ENCODE results near the gene LDAH.

LDAH gene

DNA sequence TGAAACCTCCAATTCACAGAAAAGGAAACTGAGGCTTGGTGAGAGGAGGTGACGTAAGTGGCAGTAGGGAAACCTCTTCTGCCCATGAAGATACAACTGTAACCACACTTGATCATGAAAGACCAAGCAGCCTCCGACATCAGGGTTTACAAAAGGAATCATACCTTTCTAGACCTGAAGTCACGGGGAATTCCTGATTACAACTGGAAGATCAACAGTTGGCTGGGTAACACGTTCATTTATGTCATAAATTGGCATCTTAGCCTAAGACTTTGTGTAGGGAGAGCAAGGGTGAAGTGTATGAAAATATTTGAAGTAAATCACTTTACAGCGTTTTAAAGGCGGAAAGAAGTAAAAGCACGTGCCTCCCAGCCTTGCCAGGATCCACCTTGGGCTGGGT is 172.9 kb downstream of the LDAH start:
- no peak for DNase-seq

DNA sequence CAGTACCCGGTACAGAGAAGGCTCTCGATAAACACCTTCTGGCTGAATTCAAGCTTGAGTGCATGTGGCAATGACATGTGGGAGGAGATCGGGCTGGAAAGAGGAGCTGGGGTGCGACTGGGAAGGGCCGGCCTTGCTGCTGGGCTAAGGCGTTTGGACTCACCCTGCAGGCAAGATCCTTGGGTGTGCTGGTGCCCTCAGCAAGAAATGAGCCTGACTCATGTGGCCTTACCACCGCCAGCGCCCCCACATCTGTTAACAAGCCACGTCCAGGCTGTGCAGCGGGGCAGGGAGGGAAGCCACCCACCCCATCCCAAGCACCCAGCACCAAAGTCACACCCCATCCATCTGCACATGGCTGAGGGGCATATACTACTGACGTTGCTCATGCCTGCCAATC is 173.3 kb downstream of the LDAH start:
- DNase-seq = no peak

DNA sequence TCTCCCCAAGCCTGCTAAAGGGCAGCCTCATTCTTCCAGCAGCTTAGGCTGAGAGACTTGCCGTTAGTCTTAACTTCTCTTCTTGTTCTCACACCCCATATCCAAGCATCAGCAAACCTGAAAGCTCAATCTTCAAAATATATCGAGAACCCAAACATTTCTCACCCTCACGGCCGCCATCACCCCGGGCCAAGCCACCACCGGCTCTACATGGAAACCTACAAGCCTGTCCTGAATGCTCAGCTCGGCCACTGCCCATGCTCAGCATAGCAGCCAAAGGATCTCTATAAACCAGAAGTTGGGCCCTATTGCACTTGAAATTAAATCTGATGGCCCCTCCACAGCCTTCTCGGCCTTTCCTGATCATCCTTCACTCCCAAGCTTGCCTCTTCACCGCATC is 174.1 kb downstream of the LDAH start:
- no peak for DNase-seq

DNA sequence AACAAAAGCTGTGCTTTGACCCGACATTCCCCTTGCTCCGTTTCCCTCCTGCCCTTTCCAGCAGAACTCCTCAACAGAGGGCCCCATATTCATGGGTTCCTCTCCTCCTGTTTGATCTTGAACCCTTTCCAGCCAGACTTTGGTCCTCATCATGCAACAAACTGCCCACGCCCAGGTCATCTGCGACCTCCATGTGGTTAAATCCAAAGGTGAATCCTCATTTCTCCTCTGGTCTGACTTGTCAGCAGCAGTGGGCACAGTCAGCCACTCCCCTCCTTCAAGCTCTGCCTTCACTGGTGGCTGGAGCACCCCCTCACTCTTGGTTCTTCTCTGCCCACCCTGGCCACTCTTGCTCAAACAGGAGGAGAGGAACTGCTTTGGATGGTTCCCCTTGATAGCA is 174.7 kb downstream of the LDAH start:
- DNase-seq = no peak

DNA sequence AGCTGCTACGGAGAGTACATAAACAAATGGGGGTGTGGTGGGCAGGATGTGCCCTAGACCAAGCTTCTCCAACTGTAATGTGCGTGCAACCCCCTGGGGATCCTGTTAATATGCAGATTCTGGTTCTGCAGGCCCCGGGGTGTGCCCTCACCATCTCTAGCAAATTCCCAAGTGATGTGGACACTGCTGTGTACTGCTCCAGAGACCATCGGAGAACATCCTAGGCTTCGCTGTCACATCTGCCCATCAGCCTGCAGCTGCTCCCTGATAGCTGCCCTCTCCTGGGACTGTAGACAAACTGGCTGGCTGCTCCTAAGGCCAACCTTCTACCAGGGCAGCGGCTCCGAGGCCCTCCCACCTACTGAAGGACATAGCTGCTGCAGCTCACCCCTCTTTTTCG is 175.2 kb downstream of the LDAH start:
- no peak for DNase-seq

DNA sequence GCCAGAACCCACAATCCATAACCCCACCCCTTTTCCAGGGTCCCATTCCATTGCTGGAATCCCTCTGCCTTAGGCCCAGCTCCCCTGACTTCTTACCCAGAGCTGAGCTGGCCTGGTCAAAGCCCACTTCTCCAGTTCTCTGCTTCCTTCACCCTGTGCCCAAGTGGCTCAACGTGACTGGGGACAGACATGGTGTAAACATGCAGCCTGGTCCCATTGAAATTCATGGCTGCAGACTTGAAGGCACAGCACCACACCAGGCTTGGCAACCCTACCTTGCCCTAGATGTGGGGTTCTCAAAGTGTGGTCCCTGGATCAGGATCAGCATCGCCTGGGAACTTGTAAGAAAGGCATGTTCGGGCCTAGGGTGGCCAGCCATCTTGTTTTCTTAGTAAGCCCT is 175.7 kb downstream of the LDAH start:
- DNase-seq = no peak

DNA sequence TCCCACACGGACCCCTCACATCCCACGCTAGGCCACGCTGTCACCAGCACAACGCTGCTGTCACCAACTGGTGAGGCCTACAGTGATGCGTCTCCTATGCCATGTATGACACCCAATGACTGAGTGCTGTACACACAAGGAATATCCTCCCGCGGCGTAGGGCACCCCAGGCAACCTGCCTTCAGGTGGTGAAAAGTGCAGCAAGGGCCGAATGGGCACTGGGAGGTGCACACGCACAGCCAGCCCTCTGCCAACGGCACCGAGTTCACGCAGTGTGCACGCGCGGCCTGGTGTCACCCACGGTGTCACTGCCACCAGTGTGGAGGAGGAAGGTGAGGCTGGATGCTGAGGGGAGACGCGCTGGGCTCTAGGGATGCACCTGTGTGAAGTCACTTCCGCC is 176.5 kb downstream of the LDAH start:
- DNase-seq = no peak

DNA sequence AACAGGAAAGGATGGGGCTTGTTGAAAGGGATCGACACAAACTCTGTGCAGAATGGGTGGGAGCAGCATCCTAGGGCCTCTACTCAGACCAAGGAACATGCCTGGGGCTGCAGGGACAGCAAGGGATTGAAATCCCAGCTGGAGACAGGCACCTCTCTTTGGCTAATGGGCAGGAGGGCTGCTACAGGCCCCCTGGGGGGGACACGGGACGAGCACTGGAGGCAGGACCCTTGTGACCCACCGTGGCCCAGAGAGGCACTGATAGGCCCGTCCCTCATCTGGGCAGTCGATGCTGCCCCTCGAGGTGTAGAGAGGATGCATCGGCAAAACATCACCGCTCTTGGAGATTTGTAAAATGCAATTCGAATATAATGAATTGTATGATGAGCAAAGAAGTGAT is 177.1 kb downstream of the LDAH start:
- no peak for DNase-seq

DNA sequence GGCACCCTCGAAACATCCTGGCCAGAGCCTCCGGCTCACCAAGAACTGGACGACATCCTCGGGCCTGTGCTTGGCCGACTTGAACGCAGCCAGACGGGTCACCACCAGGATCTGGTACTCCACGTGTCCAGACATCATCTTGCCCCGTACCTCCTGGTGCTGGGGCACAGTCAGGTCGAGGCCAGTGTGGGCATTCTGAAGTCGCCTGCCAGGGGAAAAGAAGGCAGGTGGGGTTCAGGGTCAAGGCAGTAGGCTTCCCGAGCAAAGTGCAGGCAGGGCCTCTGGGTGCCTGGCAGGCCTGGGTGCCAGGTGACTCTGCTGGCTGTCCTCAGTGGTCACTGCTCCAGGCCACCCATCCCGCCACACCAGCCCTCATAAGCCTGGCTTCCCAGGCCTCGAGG is 177.6 kb downstream of the LDAH start:
- no peak for DNase-seq

DNA sequence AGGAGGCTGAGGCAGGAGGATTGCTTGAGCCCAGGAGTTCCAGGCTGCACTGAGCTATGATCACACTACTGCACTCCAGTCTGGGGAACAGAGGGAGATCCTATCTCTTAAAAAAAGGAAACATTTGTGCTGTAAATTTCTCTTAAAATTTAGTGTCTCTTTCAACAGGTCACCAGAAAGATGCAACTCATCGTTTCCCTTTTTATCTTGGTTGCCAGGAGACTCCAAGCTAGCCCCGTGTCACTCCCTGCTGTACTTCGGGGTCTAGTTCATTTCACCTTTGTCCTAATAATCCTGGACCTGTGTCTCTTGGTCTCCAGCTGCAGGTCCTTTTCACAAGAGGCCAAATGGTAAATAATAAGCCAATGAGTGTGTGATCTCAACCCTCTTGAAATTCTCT is 179.1 kb downstream of the LDAH start:
- DNase-seq = no peak

DNA sequence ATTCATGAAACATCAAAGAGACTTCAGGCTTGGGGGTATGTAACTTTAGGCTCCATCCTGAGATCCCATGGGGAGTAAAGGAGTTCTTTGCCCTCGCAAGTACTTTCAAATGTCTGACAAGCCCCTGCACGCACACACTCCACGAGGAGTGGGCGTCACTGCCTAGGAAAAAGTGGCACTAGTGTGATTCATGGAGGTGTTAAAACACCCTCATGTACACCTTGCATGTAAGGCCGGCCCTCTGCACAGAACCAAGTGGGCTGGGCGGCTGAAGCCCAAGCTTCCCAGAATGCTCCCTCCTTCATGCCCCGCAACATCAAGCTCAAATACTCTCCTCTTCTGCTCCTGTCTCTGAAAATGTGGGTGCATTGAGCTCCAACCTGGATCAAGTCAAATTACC is 179.8 kb downstream of the LDAH start:
- no peak for DNase-seq

DNA sequence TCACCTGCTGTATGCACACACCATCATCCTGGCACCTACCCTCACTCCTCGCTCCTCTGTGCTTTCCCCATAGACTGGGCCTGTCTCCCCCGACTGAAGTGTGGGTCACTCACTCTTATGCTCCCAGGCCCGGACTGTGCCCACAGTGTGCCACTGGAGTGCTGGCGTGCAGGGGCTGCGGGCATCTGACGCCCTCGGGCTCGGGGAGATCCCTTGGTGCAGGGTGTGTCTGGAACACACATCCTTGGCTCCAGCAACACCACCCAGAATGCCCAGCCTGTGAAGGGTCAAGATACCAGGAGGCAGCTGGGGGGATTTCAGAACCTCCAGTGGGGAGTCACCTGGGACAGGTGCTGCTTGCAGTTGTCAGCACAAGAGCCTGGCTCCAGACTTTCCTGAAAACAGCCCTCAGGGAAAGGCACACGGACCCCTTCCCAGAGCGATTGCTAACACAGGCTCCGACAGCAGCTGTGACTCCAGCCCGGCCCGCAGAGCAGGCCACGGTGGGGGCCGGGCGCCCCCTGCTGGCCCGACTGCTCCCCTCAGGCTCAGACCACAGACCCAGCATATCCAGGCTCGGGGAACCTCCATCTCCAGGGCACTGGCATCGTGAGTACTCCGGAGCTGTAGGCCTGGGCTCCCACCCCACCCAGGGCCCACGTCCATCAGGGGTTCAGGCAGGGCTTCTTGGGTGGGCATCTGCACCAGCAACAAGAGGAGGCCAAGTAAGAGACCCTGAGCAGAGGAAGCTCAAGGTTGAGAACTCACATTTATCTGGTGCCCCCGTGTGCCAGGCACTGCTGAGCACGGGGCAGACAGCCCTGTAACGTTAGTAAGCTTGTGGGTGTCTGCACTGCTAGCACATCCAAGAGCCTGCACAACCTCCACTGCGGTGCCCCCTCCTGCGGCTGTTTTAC is 180.6 kb downstream of the LDAH start:
- peak; percentile 71 to 77 for DNase-seq

DNA sequence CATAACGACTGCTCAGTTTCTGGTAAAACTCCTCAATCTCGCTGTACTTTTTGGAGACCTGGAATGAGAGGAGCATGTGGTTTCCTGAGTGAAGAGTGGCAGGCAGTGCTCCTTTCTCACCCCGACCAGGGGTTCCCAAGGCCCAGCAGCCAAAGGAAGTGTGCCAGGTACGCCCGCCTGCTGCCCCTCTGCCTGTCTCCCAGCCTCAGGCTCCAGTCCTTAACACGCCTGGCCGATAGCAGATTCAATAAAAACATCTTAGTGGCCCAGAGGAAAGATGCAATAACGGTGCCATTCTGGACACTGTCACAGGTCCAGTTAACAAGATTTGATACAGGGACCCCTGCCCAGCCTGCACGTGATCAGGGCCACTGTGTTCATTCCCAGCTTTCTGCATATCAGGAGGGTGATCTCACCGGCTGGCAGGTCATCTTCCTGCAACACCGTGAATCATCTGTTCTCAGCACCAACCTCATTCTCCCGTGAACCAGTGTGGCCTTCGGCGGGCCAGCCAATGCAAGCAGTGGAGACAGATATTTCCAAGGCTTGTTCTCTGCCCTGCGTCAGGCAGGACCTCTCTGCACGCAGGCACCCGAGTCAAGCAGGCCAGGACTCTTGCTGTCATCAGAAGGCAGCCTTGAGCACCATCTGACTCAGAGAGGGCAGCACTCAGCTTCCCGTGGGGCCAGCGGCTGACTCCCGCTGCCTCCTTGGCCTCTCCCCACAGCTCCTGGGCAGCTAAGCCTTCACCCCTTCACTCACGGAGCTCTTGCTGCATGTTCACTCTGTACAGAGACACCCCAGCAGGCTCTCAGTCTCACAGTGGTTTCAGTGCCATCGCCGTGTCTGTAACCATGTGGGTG is 181.5 kb downstream of the LDAH start:
- no peak for DNase-seq

DNA sequence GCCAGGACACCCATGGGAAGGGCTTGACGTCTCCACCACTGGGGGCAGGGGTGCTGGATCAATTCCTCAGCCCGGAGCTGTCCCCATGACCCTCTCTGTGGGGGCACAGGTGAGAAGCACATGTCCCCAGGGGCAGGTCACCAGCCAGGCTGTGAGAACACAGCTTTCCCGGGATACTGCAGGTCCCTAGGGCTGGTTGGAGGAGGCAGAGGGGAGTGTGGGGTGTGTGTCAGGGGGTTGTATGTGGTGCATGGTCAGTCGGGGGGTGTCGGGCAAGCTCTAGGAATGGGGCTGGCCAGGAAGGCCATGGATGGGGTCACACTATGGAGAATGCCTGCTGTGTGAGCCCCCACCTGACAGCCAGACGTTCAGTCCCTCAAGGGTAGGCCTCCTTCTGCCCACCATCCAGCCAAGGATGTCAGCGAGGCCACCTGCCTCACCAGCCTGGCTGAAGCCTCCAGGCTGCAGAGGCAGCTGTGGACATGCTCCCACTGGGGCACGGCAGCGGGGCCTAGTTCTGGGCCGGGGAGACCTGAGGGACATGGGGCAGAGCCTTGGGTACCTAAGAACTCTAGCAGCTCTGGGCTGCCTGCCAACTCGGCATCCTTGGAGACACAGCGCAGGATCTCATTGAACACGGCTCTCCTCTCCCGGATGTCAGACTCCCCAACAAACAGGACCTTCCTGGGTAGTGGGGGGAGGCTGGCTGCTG is 182.3 kb downstream of the LDAH start:
- no peak for DNase-seq

DNA sequence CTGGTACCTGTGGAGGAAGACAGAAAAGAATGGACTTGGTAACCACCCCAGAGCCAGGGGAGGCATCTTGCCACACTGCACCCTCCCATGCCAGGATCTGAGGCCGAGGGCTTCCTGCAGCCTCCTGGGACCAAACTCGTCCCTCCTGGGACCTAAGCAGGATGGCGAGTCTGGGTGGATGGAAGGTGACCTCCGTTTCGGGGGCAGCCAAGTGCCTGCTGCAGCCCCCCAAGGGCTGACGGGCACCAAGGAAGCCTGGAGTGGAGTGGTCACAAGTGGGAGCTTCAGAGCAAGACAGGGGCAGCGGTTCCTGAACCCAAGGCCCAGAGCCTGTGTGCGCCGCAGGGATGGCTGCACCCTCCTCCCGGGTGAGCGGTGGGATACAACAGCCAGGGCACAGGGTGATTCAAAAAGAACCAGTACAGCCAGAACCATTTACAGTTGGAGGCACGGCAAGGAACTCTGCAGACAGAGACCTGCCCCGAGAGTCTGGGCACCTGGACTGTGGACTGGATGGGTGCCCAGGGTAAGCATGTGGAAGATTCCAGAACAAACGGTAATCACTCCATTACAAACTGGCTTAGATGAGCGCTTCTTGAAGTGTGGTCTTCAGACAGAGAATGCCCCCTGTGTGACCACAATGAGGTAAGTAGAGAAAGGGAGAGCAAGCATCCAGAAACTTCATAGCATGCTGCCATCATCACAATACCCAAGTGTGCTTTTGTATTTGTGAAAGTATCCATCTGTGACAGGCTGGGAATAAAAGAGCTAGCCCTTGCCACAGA is 184.1 kb downstream of the LDAH start:
- DNase-seq = no peak

DNA sequence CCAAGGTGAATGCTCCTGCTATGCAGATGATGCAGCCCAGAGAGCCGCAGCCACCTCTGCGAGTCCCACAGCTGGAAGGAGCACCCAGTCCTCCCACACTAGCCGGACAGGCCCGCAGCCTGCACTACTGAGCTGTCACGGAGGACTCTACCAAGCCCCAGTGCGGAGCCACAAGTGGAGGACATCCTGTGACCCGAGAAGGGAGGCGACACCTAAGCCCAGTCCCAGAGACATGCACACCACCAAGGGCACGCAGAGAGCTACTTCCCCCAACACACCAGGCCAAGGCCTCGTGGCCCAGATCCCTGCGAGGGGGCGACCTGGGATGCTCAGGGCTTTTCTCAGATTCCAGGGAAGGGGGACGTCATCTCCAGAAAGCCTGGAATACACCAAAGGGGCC is 184.9 kb downstream of the LDAH start:
- no peak for DNase-seq

DNA sequence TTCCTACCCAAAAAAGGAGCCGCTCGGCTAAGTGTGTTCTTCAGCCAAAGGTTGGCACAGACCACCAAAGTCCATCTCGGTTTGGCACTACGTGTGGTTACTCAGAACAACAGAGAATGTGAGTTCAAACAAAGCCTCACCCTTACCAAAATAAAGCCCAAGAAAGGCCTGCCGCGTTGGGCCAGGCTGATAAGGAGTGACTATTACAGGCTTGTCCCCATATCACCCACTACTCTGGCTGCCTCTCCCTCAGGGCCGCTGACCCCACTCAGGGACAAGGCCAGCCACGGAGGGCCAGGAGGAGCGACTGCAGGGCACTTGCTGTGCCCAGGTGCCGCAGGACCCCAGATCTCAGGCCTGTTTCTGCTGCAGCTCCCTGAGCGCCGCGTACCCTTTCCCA is 185.8 kb downstream of the LDAH start:
- no peak for DNase-seq

DNA sequence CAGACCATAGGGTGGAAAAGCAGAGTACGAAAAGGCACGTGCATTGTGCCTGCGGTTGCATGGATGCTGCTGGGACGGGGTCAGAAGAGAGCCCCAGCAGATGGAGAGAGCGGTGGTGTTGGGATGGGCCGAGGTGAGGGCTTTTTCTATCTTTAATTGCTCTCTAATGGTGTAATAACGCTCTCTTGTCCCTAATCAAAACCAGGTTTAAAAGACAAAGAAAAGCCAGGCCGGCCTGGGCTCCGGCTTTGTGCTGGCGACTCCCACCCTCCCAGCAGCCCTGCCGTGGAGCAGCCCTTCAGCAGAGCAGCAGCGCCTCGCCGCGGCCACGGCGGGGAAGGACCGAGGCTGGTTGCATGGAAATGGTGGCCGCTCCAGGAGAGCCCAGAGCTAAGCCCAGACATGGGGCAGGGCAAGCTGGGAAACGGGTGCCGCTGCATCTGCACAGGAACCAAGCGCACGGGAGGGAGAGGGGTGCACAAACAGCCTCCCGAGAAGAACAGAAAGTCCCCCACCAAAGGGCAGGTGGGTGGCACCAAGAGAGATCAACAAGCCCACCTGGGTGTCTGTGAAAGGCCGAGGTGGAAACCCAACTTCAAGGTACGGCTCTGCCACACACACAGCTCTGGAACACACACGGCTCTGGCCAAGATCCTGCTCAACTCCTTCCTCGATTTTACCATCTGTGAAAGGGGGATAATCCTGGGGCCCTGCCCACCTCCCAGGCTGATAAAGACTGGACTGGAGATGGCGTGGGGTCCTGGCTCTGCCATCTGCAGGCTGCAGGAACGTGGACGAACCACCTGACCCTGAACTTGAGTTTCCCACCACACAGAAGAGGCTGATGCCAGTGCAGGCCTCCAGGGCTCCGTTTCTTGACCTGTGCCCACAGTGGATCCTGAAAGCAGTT is 187.0 kb downstream of the LDAH start:
- peak; percentile 44 to 61 for DNase-seq

DNA sequence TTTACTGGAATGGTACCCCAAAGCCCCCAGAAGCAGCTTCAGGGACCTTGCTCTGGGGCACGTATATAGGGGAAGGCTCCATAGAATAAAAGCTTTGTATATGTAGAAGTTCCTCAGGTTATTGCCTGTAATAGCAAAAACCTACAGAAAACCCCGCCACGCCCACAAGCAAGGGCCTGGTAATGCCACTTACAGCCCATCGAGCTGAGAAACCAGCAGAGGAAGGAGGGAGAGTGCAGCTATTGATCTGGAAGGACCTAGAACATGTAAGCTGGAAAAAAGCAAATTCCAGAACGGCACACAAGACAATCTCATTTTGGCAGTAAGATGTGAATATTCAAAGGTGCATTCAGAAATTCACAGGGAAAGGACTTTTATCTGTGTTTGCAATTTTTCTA is 187.8 kb downstream of the LDAH start:
- no peak for DNase-seq

DNA sequence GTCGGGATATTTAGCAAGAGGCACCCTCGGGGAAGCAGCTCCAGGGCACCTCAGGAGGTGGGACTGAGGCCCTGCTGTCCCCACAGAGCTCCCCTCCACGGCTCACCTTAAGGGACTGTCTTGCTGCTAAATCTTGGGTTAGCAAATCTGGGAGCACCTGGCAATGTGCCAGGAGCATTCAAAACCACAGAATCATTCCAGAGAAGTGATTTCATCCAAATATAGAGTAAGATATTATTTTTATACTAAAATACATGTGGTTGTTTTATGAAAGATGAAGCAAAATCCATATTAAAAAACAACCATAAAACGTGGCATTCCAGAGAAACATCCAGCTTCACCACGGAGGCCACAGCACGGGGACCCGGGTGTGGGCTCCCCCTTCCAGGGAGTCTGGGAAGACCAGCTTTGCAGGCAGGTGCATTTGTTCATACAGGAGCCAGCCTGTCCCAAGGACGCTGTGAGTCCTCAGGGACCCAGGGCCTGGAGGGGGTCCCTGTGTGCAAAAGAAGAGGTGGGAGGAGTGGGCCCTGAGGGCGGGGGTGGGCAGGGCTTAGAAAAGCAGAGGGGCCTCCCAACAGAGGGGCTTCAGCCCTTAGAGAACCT is 188.3 kb downstream of the LDAH start:
- no peak for DNase-seq
